Mucosa of rectum (tissue), 2 donors: ENCODE data around the gene ARID1B.

ENCODE experiments used
- H3K27ac ChIP-seq, 2 donors: one replicate each; pipeline ENCODE4 v1.7.0; 2013; ENCODE audit warnings: inconsistent platforms in 2 of 2, low read depth in 2 of 2, low read length in 2 of 2
- H3K27me3 ChIP-seq, 2 donors: one replicate each; pipeline ENCODE4 v1.7.0; 2013; ENCODE audit warnings: low read length in 2 of 2; ENCODE audit not compliant: control insufficient read depth in 2 of 2, insufficient read depth in 2 of 2
- H3K36me3 ChIP-seq, 2 donors: one replicate each; pipeline ENCODE4 v1.7.0; 2013; ENCODE audit warnings: low read length in 2 of 2; ENCODE audit not compliant: control insufficient read depth in 2 of 2, insufficient read depth in 2 of 2
- H3K4me1 ChIP-seq, 2 donors: one replicate each; pipeline ENCODE4 v1.7.0; 2013; ENCODE audit warnings: low read length in 2 of 2, mild to moderate bottlenecking in 1 of 2; ENCODE audit not compliant: control insufficient read depth in 2 of 2, insufficient read depth in 2 of 2
- H3K4me3 ChIP-seq, 2 donors: one replicate each; pipeline ENCODE4 v1.7.0; 2013; ENCODE audit warnings: low read length in 2 of 2
- H3K9ac ChIP-seq, 2 donors: one replicate each; pipeline ENCODE4 v1.7.0; 2013; ENCODE audit warnings: low read length in 2 of 2, low read depth in 1 of 2, mild to moderate bottlenecking in 1 of 2
- H3K9me3 ChIP-seq, 2 donors: one replicate each; pipeline ENCODE4 v1.7.0; 2013; ENCODE audit warnings: low read length in 2 of 2; ENCODE audit not compliant: control insufficient read depth in 2 of 2
- donor health status: healthy.
- donor health status: Normal muscosa, but diverticular disease.

Gene ARID1B

GRCh38 chr6:156824142-156824541 is 47.0 kb downstream of the ARID1B start:
- H3K9ac ChIP-seq, result no peak overlapping the region
- no peak overlapping the region for H3K27ac ChIP-seq
- peaks cover 0 to 7% of the 10 kb centered on the region in 2 donors for H3K4me1 ChIP-seq
- H3K4me3 ChIP-seq, result no peak overlapping the region
- H3K36me3 ChIP-seq, result peaks cover 0 to 2% of the 10 kb centered on the region in 2 donors
- no peaks in the 10 kb centered on the region for H3K27me3 ChIP-seq
- no peaks in the 10 kb centered on the region for H3K9me3 ChIP-seq

GRCh38 chr6:156825475-156825874 is 48.3 kb downstream of the ARID1B start:
- no peak overlapping the region for H3K4me3 ChIP-seq
- H3K27me3 ChIP-seq, result no peaks in the 10 kb centered on the region
- no peaks in the 10 kb centered on the region for H3K9me3 ChIP-seq
- H3K36me3 ChIP-seq, result peaks cover 3 to 13% of the 10 kb centered on the region in 2 donors
- H3K9ac ChIP-seq, result no peak overlapping the region
- no peak overlapping the region for H3K27ac ChIP-seq
- H3K4me1 ChIP-seq, result peaks cover 0 to 7% of the 10 kb centered on the region in 2 donors

GRCh38 chr6:156826290-156826955 is 49.2 kb downstream of the ARID1B start:
- no peaks in the 10 kb centered on the region for H3K27me3 ChIP-seq
- H3K36me3 ChIP-seq, result peaks cover 3 to 13% of the 10 kb centered on the region in 2 donors
- H3K4me3 ChIP-seq, result no peak overlapping the region
- H3K9ac ChIP-seq, result no peak overlapping the region
- no peaks in the 10 kb centered on the region for H3K9me3 ChIP-seq
- H3K4me1 ChIP-seq, result peaks cover 0 to 7% of the 10 kb centered on the region in 2 donors
- H3K27ac ChIP-seq, result no peak overlapping the region

GRCh38 chr6:156827382-156827781 is 50.2 kb downstream of the ARID1B start:
- H3K27ac ChIP-seq, result no peak overlapping the region
- no peak overlapping the region for H3K9ac ChIP-seq

GRCh38 chr6:156828280-156828703 is 51.1 kb downstream of the ARID1B start:
- H3K36me3 ChIP-seq, result peaks cover 3 to 13% of the 10 kb centered on the region in 2 donors
- H3K9me3 ChIP-seq, result no peaks in the 10 kb centered on the region
- no peaks in the 10 kb centered on the region for H3K27me3 ChIP-seq
- H3K9ac ChIP-seq, result no peak overlapping the region
- H3K4me1 ChIP-seq, result no peaks in the 10 kb centered on the region
- no peak overlapping the region for H3K4me3 ChIP-seq
- no peak overlapping the region for H3K27ac ChIP-seq

More at GRCh38 chr6:156827382-156827781, 50.2 kb downstream of the ARID1B start:
- Histone ChIP-seq H3K36me3 (peaks cover 3 to 13% of the 10 kb centered on the region in 2 donors), H3K4me1 (peaks cover 0 to 7% of the 10 kb centered on the region in 2 donors), H3K9me3 (no peaks in the 10 kb centered on the region), H3K27me3 (no peaks in the 10 kb centered on the region), H3K4me3 (no peak overlapping the region)

- H3K9me3 ChIP-seq, result no peaks in the 10 kb centered on the region
- H3K36me3 ChIP-seq, result peaks cover 3 to 13% of the 10 kb centered on the region in 2 donors
- H3K4me1 ChIP-seq, result no peaks in the 10 kb centered on the region
- no peak overlapping the region for H3K27ac ChIP-seq
- H3K27me3 ChIP-seq, result no peaks in the 10 kb centered on the region
- H3K4me3 ChIP-seq, result no peak overlapping the region
- H3K9ac ChIP-seq, result no peak overlapping the region
Measured at GRCh38 chr6:156830126-156830525, 52.9 kb downstream of the ARID1B start.

- Histone ChIP-seq H3K27me3 (no peaks in the 10 kb centered on the region), H3K36me3 (peaks cover 3 to 13% of the 10 kb centered on the region in 2 donors), H3K4me1 (no peaks in the 10 kb centered on the region), H3K9ac (no peak overlapping the region), H3K4me3 (no peak overlapping the region), H3K27ac (no peak overlapping the region), H3K9me3 (no peaks in the 10 kb centered on the region)
Measured at GRCh38 chr6:156832231-156832647, 55.1 kb downstream of the ARID1B start.

- Histone ChIP-seq H3K27me3 (no peaks in the 10 kb centered on the region), H3K36me3 (peaks cover 3 to 13% of the 10 kb centered on the region in 2 donors), H3K4me3 (no peak overlapping the region), H3K9ac (no peak overlapping the region), H3K4me1 (no peaks in the 10 kb centered on the region), H3K27ac (no peak overlapping the region), H3K9me3 (no peaks in the 10 kb centered on the region)
Measured at GRCh38 chr6:156832669-156833068, 55.5 kb downstream of the ARID1B start.

- peaks cover 3 to 13% of the 10 kb centered on the region in 2 donors for H3K36me3 ChIP-seq
Measured at GRCh38 chr6:156833755-156834154, 56.6 kb downstream of the ARID1B start.

GRCh38 chr6:156839129-156839528 is 62.0 kb downstream of the ARID1B start:
- H3K27me3 ChIP-seq, result no peaks in the 10 kb centered on the region
- no peaks in the 10 kb centered on the region for H3K9me3 ChIP-seq
- H3K4me1 ChIP-seq, result peaks cover 0 to 2% of the 10 kb centered on the region in 2 donors
- no peak overlapping the region for H3K27ac ChIP-seq
- H3K4me3 ChIP-seq, result no peak overlapping the region
- H3K9ac ChIP-seq, result no peak overlapping the region
- no peaks in the 10 kb centered on the region for H3K36me3 ChIP-seq

More at GRCh38 chr6:156833755-156834154, 56.6 kb downstream of the ARID1B start:
- H3K4me3 ChIP-seq, result no peak overlapping the region
- H3K27ac ChIP-seq, result no peak overlapping the region
- H3K4me1 ChIP-seq, result no peaks in the 10 kb centered on the region
- no peaks in the 10 kb centered on the region for H3K9me3 ChIP-seq
- H3K27me3 ChIP-seq, result no peaks in the 10 kb centered on the region
- no peak overlapping the region for H3K9ac ChIP-seq
